ENCODE data around the gene TMEM121.
"Not testable (repeated sequence)": the region's sequence is repeated elsewhere in the genome, so short reads cannot be mapped to it uniquely, and the experiment has no call there.

DNA sequence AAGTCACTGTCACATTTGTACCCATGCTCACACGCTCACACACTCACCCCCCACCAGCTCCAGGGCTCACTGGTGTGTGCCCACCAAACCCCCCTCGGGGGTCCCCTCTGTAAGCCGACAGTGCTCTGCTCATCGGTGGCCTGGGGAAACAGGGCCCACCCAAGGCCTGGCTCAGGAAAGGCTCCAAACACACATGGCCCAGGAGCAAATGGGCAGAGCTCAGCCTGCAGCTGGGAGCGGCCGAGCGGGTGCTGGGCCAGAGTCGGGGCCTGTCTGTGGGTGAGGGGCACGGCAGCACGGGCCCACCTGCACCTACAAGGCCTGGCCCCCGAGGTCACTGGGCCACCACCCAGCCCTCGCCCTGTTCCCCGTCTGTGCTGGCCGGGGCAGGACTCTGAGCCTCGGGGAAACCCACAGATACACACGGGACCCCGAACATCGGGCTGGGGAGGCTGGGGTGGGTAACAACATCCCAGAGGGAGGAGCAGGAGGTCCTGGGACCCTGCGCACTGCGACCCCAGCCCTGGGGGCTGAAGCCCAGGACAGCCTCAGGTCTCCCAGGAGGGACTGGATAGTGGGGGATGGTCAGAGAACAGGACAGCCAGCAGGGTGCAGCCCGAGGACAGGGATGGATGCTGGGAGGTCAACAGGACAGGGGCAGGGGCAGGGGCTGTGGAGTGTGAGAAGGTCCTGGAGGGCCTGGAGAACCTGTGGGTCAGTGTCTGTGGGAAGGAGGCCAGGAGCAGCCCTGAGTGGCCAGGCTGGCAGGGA is 45.0 kb downstream of the TMEM121 start:
- not testable (repeated sequence) for TF ChIP-seq CTCF (optimal IDR thresholded peaks at IDR 0.05 in 1 of 3, IDR thresholded peaks at IDR 0.05 in 1 of 3, conservative IDR thresholded peaks at IDR 0.05 in 1 of 3; ENCODE audit: extremely low read depth in 1 of 3, insufficient read depth in 2 of 3, low read length in 3 of 3); EZH2 (IDR thresholded peaks at IDR 0.05; ENCODE audit: low read length)

All from keratinocyte (primary cell).